ENCODE results near the gene TRPM7. TPM values are rescaled to one million over a fixed set of nuclear protein-coding genes. Genes with fewer than 3 reads are reported as not detected.

TRPM7 gene
- total and polyA plus RNA-seq, 2 experiments from 2014 or later, result 10.2 to 47.8 TPM

- no peaks in the 10 kb centered on the region for H3K27me3 ChIP-seq
- no peak overlapping the region for H3K27ac ChIP-seq
- TF ChIP-seq CTCF (IDR thresholded peaks at IDR 0.05; ENCODE audit: low read depth, low read length), result no peak
- H3K9me3 ChIP-seq (ENCODE audit: low read depth), result no peaks in the 10 kb centered on the region
- H3K4me1 ChIP-seq (ENCODE audit: low read depth), result peaks cover 2% of the 10 kb centered on the region
- no peak for DNase-seq (ENCODE audit: low read depth in 1 of 2, low spot score in 1 of 2)
- H3K4me3 ChIP-seq, result no peak overlapping the region
- H3K36me3 ChIP-seq, result peaks cover 15% of the 10 kb centered on the region
These were observed 20.7 kb downstream of the TRPM7 start for GRCh38 chr15:50665938-50666337.

- DNase-seq (ENCODE audit: low read depth in 1 of 2, low spot score in 1 of 2), result no peak
- no peaks in the 10 kb centered on the region for H3K27me3 ChIP-seq
- H3K4me3 ChIP-seq, result no peak overlapping the region
- no peaks in the 10 kb centered on the region for H3K4me1 ChIP-seq (ENCODE audit: low read depth)
- TF ChIP-seq CTCF (IDR thresholded peaks at IDR 0.05; ENCODE audit: low read depth, low read length), result no peak
- H3K9me3 ChIP-seq (ENCODE audit: low read depth), result no peaks in the 10 kb centered on the region
- no peak overlapping the region for H3K27ac ChIP-seq
- H3K36me3 ChIP-seq, result peaks cover 29% of the 10 kb centered on the region
These were observed 31.0 kb downstream of the TRPM7 start for GRCh38 chr15:50655555-50655954.

- TF ChIP-seq CTCF (IDR thresholded peaks at IDR 0.05; ENCODE audit: low read depth, low read length), result no peak
- Histone ChIP-seq H3K9me3 (ENCODE audit: low read depth) (no peaks in the 10 kb centered on the region), H3K36me3 (peaks cover 33% of the 10 kb centered on the region), H3K4me3 (no peak overlapping the region), H3K27me3 (no peaks in the 10 kb centered on the region), H3K27ac (peak overlapping the region; percentile 23), H3K4me1 (ENCODE audit: low read depth) (no peaks in the 10 kb centered on the region)
- no peak for DNase-seq (ENCODE audit: low read depth in 1 of 2, low spot score in 1 of 2)
These were observed 33.3 kb downstream of the TRPM7 start for GRCh38 chr15:50653156-50653743.

- peaks cover 37% of the 10 kb centered on the region for H3K36me3 ChIP-seq
- H3K9me3 ChIP-seq (ENCODE audit: low read depth), result no peaks in the 10 kb centered on the region
- DNase-seq (ENCODE audit: low read depth in 1 of 2, low spot score in 1 of 2), result no peak
- H3K27me3 ChIP-seq, result no peaks in the 10 kb centered on the region
- no peak overlapping the region for H3K4me3 ChIP-seq
- H3K27ac ChIP-seq, result no peak overlapping the region
- TF ChIP-seq CTCF (IDR thresholded peaks at IDR 0.05; ENCODE audit: low read depth, low read length), result no peak
- no peaks in the 10 kb centered on the region for H3K4me1 ChIP-seq (ENCODE audit: low read depth)
These were observed 33.9 kb downstream of the TRPM7 start for GRCh38 chr15:50652671-50653070.

GRCh38 chr15:50641318-50641717 is 45.3 kb downstream of the TRPM7 start:
- Histone ChIP-seq H3K4me1 (ENCODE audit: low read depth) (no peaks in the 10 kb centered on the region), H3K27ac (peak overlapping the region; percentile 61), H3K9me3 (ENCODE audit: low read depth) (no peaks in the 10 kb centered on the region), H3K36me3 (peaks cover 44% of the 10 kb centered on the region), H3K27me3 (no peaks in the 10 kb centered on the region), H3K4me3 (no peak overlapping the region)
- no peak for DNase-seq (ENCODE audit: low read depth in 1 of 2, low spot score in 1 of 2)
- no peak for TF ChIP-seq CTCF (IDR thresholded peaks at IDR 0.05; ENCODE audit: low read depth, low read length)
